ENCODE data around the gene PDZRN4.

DNA sequence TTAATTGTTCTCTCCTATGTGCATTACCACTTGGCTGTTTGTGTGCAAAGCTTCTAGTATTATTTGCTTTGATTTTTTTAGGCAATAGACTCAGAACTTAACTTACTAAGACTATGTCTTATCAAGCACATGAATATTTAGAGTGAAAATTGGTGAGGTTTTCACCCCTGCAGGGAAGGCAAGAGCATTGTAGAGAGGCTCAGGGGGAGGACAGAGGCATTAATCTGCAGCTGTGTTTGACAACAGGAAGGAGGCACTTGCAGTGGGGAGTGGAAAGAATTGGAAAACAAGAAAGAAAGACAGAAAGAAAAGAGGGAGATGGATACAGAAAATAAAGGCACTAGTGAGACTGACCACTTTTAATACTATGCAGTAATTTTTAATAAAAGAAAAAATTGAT, 431.6 kb downstream of the PDZRN4 start:
- TF ChIP-seq POLR2A (IDR thresholded peaks at IDR 0.05): no peak
- TF ChIP-seq, protein P1, sequence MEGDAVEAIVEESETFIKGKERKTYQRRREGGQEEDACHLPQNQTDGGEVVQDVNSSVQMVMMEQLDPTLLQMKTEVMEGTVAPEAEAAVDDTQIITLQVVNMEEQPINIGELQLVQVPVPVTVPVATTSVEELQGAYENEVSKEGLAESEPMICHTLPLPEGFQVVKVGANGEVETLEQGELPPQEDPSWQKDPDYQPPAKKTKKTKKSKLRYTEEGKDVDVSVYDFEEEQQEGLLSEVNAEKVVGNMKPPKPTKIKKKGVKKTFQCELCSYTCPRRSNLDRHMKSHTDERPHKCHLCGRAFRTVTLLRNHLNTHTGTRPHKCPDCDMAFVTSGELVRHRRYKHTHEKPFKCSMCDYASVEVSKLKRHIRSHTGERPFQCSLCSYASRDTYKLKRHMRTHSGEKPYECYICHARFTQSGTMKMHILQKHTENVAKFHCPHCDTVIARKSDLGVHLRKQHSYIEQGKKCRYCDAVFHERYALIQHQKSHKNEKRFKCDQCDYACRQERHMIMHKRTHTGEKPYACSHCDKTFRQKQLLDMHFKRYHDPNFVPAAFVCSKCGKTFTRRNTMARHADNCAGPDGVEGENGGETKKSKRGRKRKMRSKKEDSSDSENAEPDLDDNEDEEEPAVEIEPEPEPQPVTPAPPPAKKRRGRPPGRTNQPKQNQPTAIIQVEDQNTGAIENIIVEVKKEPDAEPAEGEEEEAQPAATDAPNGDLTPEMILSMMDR (IDR thresholded peaks at IDR 0.05): no peak
